ENCODE data around the gene ZFYVE27.

DNA sequence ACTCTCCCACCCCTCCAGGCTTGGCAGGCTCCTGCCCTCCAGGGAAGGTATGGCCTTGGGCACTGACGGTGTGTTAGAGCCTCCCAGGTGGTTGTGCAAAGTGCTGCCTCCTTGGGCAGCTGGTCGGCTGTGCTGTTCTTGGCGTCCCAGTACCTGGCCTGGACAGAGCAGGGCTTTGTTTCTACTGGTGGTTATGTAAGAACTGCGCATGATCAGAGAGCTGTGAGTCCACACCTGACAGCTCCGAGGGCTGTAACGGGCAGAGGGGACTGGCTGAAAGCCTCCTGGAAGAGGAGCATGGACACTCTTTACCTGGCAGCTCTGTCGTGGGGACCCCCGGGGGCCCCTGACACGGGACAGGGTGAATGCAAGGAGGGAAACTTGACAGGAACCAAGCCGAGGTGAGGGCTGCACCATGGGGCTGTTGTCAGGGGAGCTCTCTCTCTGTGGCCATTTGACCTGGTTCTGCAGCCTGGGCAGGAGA lies 37.9 kb downstream of the ZFYVE27 start:
- TF ChIP-seq, protein P1, sequence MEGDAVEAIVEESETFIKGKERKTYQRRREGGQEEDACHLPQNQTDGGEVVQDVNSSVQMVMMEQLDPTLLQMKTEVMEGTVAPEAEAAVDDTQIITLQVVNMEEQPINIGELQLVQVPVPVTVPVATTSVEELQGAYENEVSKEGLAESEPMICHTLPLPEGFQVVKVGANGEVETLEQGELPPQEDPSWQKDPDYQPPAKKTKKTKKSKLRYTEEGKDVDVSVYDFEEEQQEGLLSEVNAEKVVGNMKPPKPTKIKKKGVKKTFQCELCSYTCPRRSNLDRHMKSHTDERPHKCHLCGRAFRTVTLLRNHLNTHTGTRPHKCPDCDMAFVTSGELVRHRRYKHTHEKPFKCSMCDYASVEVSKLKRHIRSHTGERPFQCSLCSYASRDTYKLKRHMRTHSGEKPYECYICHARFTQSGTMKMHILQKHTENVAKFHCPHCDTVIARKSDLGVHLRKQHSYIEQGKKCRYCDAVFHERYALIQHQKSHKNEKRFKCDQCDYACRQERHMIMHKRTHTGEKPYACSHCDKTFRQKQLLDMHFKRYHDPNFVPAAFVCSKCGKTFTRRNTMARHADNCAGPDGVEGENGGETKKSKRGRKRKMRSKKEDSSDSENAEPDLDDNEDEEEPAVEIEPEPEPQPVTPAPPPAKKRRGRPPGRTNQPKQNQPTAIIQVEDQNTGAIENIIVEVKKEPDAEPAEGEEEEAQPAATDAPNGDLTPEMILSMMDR (IDR thresholded peaks at IDR 0.05; ENCODE audit: extremely low read depth in 1 of 2, insufficient read depth in 1 of 2, low read depth in 1 of 2, low read length in 2 of 2), result no peak
- TF ChIP-seq FOS (IDR thresholded peaks at IDR 0.05; ENCODE audit: borderline replicate concordance, insufficient read depth, low read length) (no peak), POLR2A (IDR thresholded peaks at IDR 0.05; ENCODE audit: low read depth, low read length) (no peak), POLR2AphosphoS5 (IDR thresholded peaks at IDR 0.05; ENCODE audit: insufficient read depth, low read depth, low read length) (no peak), EZH2 (IDR thresholded peaks at IDR 0.05; ENCODE audit: borderline replicate concordance, low read depth, low read length, severe bottlenecking) (no peak)
